HEK293 (cell line): Measurements from ENCODE around the gene IMMP2L.

ENCODE experiments used
- CTCF ChIA-PET: fragments of 350-600 bp; formaldehyde crosslinking; extraction: SDS; loops from one replicate; lab custom pipeline; 2021; ENCODE audit warnings: antibody characterized with exemption; lab: Yijun Ruan, JAX
- POLR2A ChIA-PET: fragments of 300-600 bp; formaldehyde crosslinking; extraction: SDS; loops from one replicate; lab custom pipeline; 2020; ENCODE audit warnings: antibody characterized with exemption, inconsistent platforms; lab: Yijun Ruan, JAX
- H3K27ac ChIP-seq: fragments of 200-500 bp; sonication (Bioruptor generic); 2 replicates; pipeline ENCODE4 v1.5.1; 2014; ENCODE audit warnings: low read depth, low read length, control low read depth, inconsistent platforms; ENCODE audit errors: extremely low read depth
- H3K36me3 ChIP-seq, 2 experiments: fragments of 200-500 bp in 1 of 2; sonication (Bioruptor generic) in 1 of 2; 1 replicate in 1 of 2; 2 replicates in 1 of 2; pipeline ENCODE4 v1.5.1; 2014 to 2017; ENCODE audit warnings: inconsistent platforms in 2 of 2, low read length in 2 of 2; ENCODE audit not compliant: control insufficient read depth in 2 of 2, insufficient read depth in 1 of 2
- H3K4me1 ChIP-seq: fragments of 200-500 bp; sonication (Bioruptor generic); 2 replicates; pipeline ENCODE4 v1.5.1; 2014; ENCODE audit warnings: mild to moderate bottlenecking, low read length, inconsistent platforms; ENCODE audit not compliant: control insufficient read depth, insufficient read depth
- H3K4me3 ChIP-seq: 2 replicates; pipeline ENCODE4 v1.5.1; 2011; ENCODE audit warnings: low read depth, mild to moderate bottlenecking, control low read depth, low read length, moderate library complexity
- H3K9me3 ChIP-seq: fragments of 200-500 bp; sonication (Bioruptor generic); 2 replicates; pipeline ENCODE4 v1.5.1; 2014; ENCODE audit warnings: low read depth, low read length, inconsistent platforms; ENCODE audit not compliant: control insufficient read depth, insufficient read depth
- GFI1B ChIP-seq: fragments of 450-650 bp; formaldehyde crosslinking; IDR thresholded peaks from 2 replicates; pipeline ENCODE4 v1.5.1; 2016; ENCODE audit warnings: missing biosample characterization, missing genetic modification characterization
- HOXD13 ChIP-seq: sonication (generic); formaldehyde crosslinking; IDR thresholded peaks from 2 replicates; pipeline ENCODE4 v1.8.0; 2022; ENCODE audit warnings: missing genetic modification reagents, borderline replicate concordance
- KLF9 ChIP-seq: fragments of 450-650 bp; formaldehyde crosslinking; IDR thresholded peaks from 2 replicates; pipeline ENCODE4 v1.5.1; 2016; ENCODE audit warnings: missing biosample characterization, missing genetic modification characterization, low read depth
- REST ChIP-seq: fragments of 450-650 bp; formaldehyde crosslinking; IDR thresholded peaks from 2 replicates; pipeline ENCODE4 v1.5.1; 2016; ENCODE audit warnings: missing biosample characterization, missing genetic modification characterization
- SCRT1 ChIP-seq: fragments of 450-650 bp; formaldehyde crosslinking; IDR thresholded peaks from 2 replicates; pipeline ENCODE4 v1.5.1; 2016; ENCODE audit warnings: missing biosample characterization, missing genetic modification characterization, borderline replicate concordance
- SP2 ChIP-seq: fragments of 450-650 bp; formaldehyde crosslinking; IDR thresholded peaks from 2 replicates; pipeline ENCODE4 v1.5.1; 2016; ENCODE audit warnings: missing biosample characterization, missing genetic modification characterization
- TCF7L2 ChIP-seq: IDR thresholded peaks from 2 replicates; pipeline ENCODE4 v1.6.1; 2011; ENCODE audit warnings: low read depth, mild to moderate bottlenecking, inconsistent platforms, low read length, moderate library complexity, borderline replicate concordance
- YY1 ChIP-seq: fragments of 450-650 bp; formaldehyde crosslinking; IDR thresholded peaks from 2 replicates; pipeline ENCODE4 v1.5.1; 2018; ENCODE audit warnings: missing biosample characterization, missing genetic modification characterization
- ZNF18 ChIP-seq: fragments of 450-650 bp; formaldehyde crosslinking; IDR thresholded peaks from 2 replicates; pipeline ENCODE4 v1.5.1; 2016; ENCODE audit warnings: missing biosample characterization, missing genetic modification characterization
- ZNF211 ChIP-seq: fragments of 450-650 bp; formaldehyde crosslinking; IDR thresholded peaks from 2 replicates; pipeline ENCODE4 v1.5.1; 2016; ENCODE audit warnings: low read depth, missing biosample characterization, missing genetic modification characterization
- ZNF426 ChIP-seq: fragments of 450-650 bp; formaldehyde crosslinking; IDR thresholded peaks from 2 replicates; pipeline ENCODE4 v1.5.1; 2017; ENCODE audit warnings: missing biosample characterization, missing genetic modification characterization, mild to moderate bottlenecking, inconsistent platforms, moderate library complexity
- ZNF560 ChIP-seq: fragments of 450-650 bp; formaldehyde crosslinking; IDR thresholded peaks from 2 replicates; pipeline ENCODE4 v1.5.1; 2017; ENCODE audit warnings: missing biosample characterization, missing genetic modification characterization, borderline replicate concordance
- ZNF658 ChIP-seq: fragments of 450-650 bp; formaldehyde crosslinking; IDR thresholded peaks from 2 replicates; pipeline ENCODE4; 2016; ENCODE audit warnings: missing biosample characterization, missing genetic modification characterization

Gene IMMP2L

DNA sequence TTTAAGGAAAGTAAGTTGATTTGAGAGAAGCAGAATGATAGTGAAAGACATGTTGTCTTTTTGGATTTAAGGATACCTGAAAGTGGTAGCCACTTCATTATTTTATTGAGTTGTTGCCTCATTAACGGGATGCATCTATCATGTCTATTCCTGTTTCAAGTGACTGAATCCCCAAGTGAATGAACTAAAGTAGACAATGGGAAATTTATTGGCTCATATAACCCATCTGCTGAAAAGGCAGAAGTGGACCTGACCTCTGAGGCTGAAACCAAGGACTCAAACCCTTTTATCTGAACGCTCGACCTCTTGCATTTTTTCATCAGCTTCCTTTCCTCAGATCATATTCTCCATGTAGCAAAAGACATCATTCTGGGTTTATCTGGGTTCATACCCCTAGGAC lies 937.0 kb downstream of the IMMP2L start:
- TF ChIP-seq GFI1B = no peak
- TF ChIP-seq ZNF426 (tag by site-specific recombination) = no peak
- Histone ChIP-seq H3K36me3 (no peaks in the 10 kb centered on the region), H3K9me3 (no peaks in the 10 kb centered on the region), H3K27ac (no peak overlapping the region), H3K4me1 (no peaks in the 10 kb centered on the region), H3K4me3 (no peak overlapping the region)
- ChIA-PET POLR2A (no interaction called here), CTCF (no interaction called here)

DNA sequence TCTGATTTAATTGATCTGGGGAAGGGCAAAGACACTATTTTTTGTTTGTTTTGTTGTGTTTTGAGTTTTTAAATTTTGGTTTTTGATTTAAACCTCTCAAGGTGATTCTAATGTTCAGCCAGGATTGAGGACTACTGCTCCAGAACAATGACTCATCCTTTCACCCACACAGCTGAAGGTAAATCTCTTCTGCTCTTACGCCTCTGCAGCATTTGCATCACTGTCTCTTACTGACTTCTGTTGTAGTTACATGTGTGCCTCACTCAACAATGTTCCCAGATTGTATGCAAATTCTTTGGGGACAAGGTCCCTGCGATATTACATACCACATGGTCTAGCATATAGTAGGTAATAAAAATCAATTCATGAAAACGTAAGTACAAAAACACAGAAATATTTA lies 938.9 kb downstream of the IMMP2L start:
- Histone ChIP-seq H3K4me1 (no peaks in the 10 kb centered on the region), H3K9me3 (no peaks in the 10 kb centered on the region)
- CTCF ChIA-PET = no interaction called here
- TF ChIP-seq KLF9 (tag by site-specific recombination) (no peak), TCF7L2 (no peak), YY1 (tag by site-specific recombination) (no peak), HOXD13 (CRISPR knock-in tag) (no peak), SCRT1 (tag by site-specific recombination) (no peak), REST (tag by site-specific recombination) (no peak), ZNF18 (tag by site-specific recombination) (no peak), SP2 (no peak), ZNF560 (tag by site-specific recombination) (no peak), ZNF658 (no peak), ZNF211 (tag by site-specific recombination) (no peak)
- TF ChIP-seq, all 188 proteins: peak for 0
- Histone ChIP-seq H3K27ac (no peak overlapping the region), H3K4me3 (no peak overlapping the region), H3K36me3 (no peaks in the 10 kb centered on the region)
- POLR2A ChIA-PET = no interaction called here

DNA sequence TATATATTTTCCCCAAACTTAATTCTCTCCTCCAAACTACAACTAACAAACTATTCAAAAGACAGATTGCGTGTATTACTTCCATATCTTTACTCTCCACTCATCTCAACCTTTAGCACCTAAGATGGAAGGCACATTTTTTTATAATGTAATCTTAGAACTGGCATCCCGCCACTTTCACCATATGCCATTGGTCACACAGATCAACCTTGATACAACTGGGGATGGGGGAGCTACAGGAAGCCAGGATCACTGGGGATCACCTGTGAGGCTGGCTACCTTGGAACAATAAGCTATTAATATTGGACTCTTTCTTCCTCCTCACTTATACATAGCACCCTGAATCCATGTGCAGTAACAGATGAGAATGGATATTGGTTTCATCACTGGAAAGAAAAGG lies 941.0 kb downstream of the IMMP2L start:
- H3K4me1 ChIP-seq = no peaks in the 10 kb centered on the region
- H3K9me3 ChIP-seq = no peaks in the 10 kb centered on the region
- ChIA-PET POLR2A (no interaction called here), CTCF (no interaction called here)
- H3K27ac ChIP-seq = no peak overlapping the region
- TF ChIP-seq ZNF18 (tag by site-specific recombination) (no peak), ZNF211 (tag by site-specific recombination) (no peak), SP2 (no peak)
- no peak overlapping the region for H3K4me3 ChIP-seq
- H3K36me3 ChIP-seq = no peaks in the 10 kb centered on the region
